DOHH2 (cell line): ENCODE data around the gene PDE9A.

Experiments
- CTCF ChIP-seq: fragments of 200-600 bp; sonication (generic); IDR thresholded peaks from one replicate; pipeline ENCODE4 v1.5.1; 2014; ENCODE audit warnings: antibody characterized with exemption, mild to moderate bottlenecking, low read depth, low read length; ENCODE audit not compliant: poor library complexity, severe bottlenecking
- EZH2phosphoT487 ChIP-seq: fragments of 200-600 bp; sonication (generic); IDR thresholded peaks from 2 replicates; pipeline ENCODE4 v1.6.1; 2017; ENCODE audit warnings: borderline replicate concordance, mild to moderate bottlenecking, antibody characterized with exemption, low read length, moderate library complexity, mixed read lengths

GRCh38 chr21:42722153-42722552 lies 68.7 kb downstream of the PDE9A start:
- TF ChIP-seq CTCF (no peak), EZH2phosphoT487 (no peak)
